Kidney (tissue), 14 donors: Measurements from ENCODE around the gene KATNAL1. TPM values are rescaled to one million over a fixed set of nuclear protein-coding genes. Genes with fewer than 3 reads are reported as not detected.

Source experiments
- DNase-seq, 5 donors: peaks; one replicate each; pipeline ENCODE4 v3.0.0-alpha.2; 2013 to 2020
- FAIRE-seq: peaks from 2 replicates; lab custom pipeline; 2012; peaks lifted over from hg19 to GRCh38; lab: Jason Lieb, UNC
- H3K27ac ChIP-seq, 2 donors: one replicate each; pipeline ENCODE4 v1.7.0; 2013; ENCODE audit warnings: low read depth in 2 of 2, low read length in 2 of 2, inconsistent platforms in 1 of 2
- H3K27me3 ChIP-seq: one replicate; pipeline ENCODE4 v1.7.1; 2013; ENCODE audit warnings: low read length, inconsistent platforms; ENCODE audit not compliant: control insufficient read depth, insufficient read depth
- H3K36me3 ChIP-seq, 3 donors: one replicate each; pipeline versions ENCODE4 v1.7.0 to v1.7.1; 2013; ENCODE audit warnings: low read length in 3 of 3, control low read depth in 1 of 3, inconsistent platforms in 1 of 3; ENCODE audit not compliant: insufficient read depth in 3 of 3, control insufficient read depth in 2 of 3
- H3K4me1 ChIP-seq, 3 donors: one replicate each; pipeline versions ENCODE4 v1.7.0 to v1.7.1; 2013; ENCODE audit warnings: low read length in 3 of 3, inconsistent platforms in 1 of 3, low read depth in 1 of 3; ENCODE audit not compliant: control insufficient read depth in 2 of 3, insufficient read depth in 2 of 3
- H3K4me3 ChIP-seq, 3 donors: one replicate each; pipeline versions ENCODE4 v1.7.0 to v1.8.1; 2013; ENCODE audit warnings: low read length in 3 of 3, control low read depth in 1 of 3, inconsistent platforms in 1 of 3
- H3K9ac ChIP-seq, 3 donors: one replicate each; pipeline versions ENCODE4 v1.7.0 to v1.7.1; 2013; ENCODE audit warnings: low read length in 3 of 3, control low read depth in 1 of 3, inconsistent platforms in 1 of 3
- H3K9me3 ChIP-seq, 3 donors: one replicate each; pipeline versions ENCODE4 v1.7.0 to v1.7.1; 2013; ENCODE audit warnings: low read length in 3 of 3, control low read depth in 1 of 3, inconsistent platforms in 1 of 3; ENCODE audit not compliant: control insufficient read depth in 2 of 3, insufficient read depth in 1 of 3
- CTCF ChIP-seq: IDR thresholded peaks from 3 replicates; pipeline ENCODE4 v1.5.1; 2012; ENCODE audit warnings: mild to moderate bottlenecking, moderate library complexity, borderline replicate concordance; ENCODE audit not compliant: insufficient read depth; ENCODE audit errors: extremely low read depth
- intact Hi-C: fragments of 100-400 bp; cut with DNase I; formaldehyde crosslinking; loops from one replicate; pipeline ENCODE4 v1.11.1; 2022
- polyA plus RNA-seq: library from polyadenylated mRNA; stranded (reverse); fragments of 350-450 nt; fragmentation: Illumina TruSeq; extraction: RNeasy Lipid Tissue Mini Kit (QIAGEN cat#74804); gene quantifications from one replicate; pipeline ENCODE4 v1.2.3, GENCODE V29; 2014; ENCODE audit warnings: low read depth, low replicate concordance; ENCODE audit not compliant: insufficient read depth
- total RNA-seq: library from RNA; stranded (reverse); fragmentation: NEBNext Ultra II Directional; extraction: Animal tissue kit (Norgen Biotek cat#: 25700); gene quantifications from one replicate; pipeline ENCODE4 v1.2.1, GENCODE V29; 2021
- donor health status: control.
- donor health status: control.
- donor health status: control.
- donor health status: control.
- donor health status: control.
- donor health status: DM: yes; HTN: yes; CAD: no.
- donor health status: Normal renal cell carcinoma (clear cell type).

Gene KATNAL1
- total and polyA plus RNA-seq, 2 donors from 2014 or later: 2.5 to 21.8 TPM

- FAIRE-seq (no peak), DNase-seq (no peak)
- H3K36me3 ChIP-seq: no peaks in the 10 kb centered on the region
- H3K27ac ChIP-seq: no peak overlapping the region
- H3K4me1 ChIP-seq: no peaks in the 10 kb centered on the region
- TF ChIP-seq CTCF: no peak
- no peak overlapping the region for H3K4me3 ChIP-seq
- H3K9me3 ChIP-seq: peaks cover 0 to 5% (median 0%) of the 10 kb centered on the region in 3 donors
- H3K9ac ChIP-seq: no peak overlapping the region
- H3K27me3 ChIP-seq: no peaks in the 10 kb centered on the region
- intact Hi-C loops: no loop called here
Measured at GRCh38 chr13:30352121-30352520, 44.8 kb upstream of the KATNAL1 start.

- no peak overlapping the region for H3K27ac ChIP-seq
- no peaks in the 10 kb centered on the region for H3K9me3 ChIP-seq
- no peaks in the 10 kb centered on the region for H3K36me3 ChIP-seq
- DNase-seq (no peak), FAIRE-seq (no peak)
- intact Hi-C loops: no loop called here
- no peak overlapping the region for H3K9ac ChIP-seq
- peaks cover 0 to 2% (median 0%) of the 10 kb centered on the region in 3 donors for H3K4me1 ChIP-seq
- no peak overlapping the region for H3K4me3 ChIP-seq
- H3K27me3 ChIP-seq: no peaks in the 10 kb centered on the region
- TF ChIP-seq CTCF: no peak
Measured at GRCh38 chr13:30346789-30347167, 39.4 kb upstream of the KATNAL1 start.

GRCh38 chr13:30346153-30346788, 38.9 kb upstream of the KATNAL1 start:
- Histone ChIP-seq H3K27me3 (no peaks in the 10 kb centered on the region), H3K9ac (no peak overlapping the region), H3K4me1 (peaks cover 0 to 2% (median 0%) of the 10 kb centered on the region in 3 donors), H3K4me3 (no peak overlapping the region), H3K9me3 (no peaks in the 10 kb centered on the region), H3K27ac (no peak overlapping the region), H3K36me3 (no peaks in the 10 kb centered on the region)
- TF ChIP-seq CTCF: no peak
- intact Hi-C loops: no loop called here
- DNase-seq: no peak
- no peak for FAIRE-seq
